GM19099 (cell line): ENCODE data around the gene ENHO.

Experiments
- POLR2A ChIP-seq: IDR thresholded peaks from 3 replicates; pipeline ENCODE4 v1.6.1; 2011; ENCODE audit warnings: low read depth; ENCODE audit not compliant: insufficient read length; ENCODE audit errors: extremely low read depth

The ENHO gene

DNA sequence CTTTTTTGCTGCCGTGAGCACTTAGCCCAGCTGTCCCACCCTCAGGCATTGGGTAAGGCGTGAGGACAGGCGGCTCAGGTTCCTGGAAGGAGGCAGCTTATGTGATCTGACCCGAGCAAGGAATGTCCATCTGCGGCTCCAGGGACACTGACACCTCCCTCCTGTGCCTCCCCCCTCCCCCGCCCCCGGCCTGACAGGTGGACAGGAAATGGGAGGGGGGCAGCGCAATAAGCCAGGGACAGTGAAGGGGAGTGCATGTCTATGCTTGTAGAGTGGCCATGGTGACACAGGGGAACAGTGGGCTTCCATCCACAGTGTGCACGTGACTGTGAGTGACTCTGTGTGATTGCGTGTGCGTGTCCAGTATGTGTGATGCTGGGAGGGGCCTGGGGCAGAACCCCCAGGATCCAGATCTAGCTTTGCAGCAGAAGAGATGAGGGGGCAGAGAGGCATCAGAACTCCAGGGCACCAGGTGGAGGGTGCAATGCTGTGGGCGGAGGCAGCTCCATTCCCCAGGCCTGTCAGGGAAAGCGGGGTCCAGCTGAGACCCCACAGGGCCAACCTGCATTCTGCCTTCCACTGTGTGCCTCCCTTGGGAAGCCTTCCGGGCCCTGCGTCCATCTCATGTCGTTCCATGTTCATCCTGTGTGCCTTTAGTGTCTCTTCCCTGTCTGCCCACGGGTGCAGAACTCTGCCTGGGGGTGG is 36.3 kb upstream of the ENHO start:
- TF ChIP-seq POLR2A, result no peak

GRCh38 chr9:34558364-34558763 is 35.6 kb upstream of the ENHO start:
- TF ChIP-seq POLR2A, result no peak

DNA sequence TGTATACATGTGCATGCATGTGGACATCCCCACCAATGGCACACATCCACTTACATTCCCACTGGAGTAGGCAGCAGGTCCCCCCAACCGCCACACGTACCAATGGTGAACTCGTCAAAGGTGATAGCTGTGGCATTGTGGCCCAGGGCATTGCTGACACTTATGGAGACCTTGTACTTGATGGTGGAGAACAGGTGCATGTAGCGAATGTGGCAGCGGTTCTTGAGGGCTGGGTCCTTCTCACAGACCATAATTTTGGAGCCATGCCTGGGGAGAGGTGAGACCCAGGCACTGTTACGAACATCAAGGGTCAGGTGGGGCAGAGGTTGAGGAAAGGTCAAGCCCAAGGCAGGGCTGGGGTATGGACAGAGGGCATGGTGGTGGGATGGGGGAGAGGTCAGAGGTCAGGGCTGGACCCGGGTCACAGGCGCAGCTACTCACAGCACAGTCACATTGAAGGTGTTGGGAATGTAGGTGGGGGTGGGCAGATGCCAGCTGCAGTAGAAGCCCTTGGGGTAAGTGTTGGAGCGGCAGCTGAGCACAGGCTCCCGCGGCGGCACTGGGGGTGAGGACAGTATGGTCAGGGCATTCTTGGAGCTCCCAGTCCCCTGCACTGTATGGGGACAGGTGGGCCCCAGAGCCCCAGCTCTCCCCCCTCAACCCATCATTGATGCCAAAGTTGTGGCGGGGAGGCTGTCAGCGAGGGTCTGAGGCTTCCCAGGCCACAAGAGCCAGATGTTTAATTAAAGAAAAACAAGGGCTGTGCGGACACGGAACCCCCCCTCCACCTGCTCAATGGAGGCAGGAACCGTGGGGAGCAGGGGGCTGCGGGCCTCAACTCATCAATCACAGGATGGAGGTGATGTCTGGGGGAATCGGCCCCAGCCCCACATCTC is 34.9 kb upstream of the ENHO start:
- TF ChIP-seq POLR2A, result no peak

DNA sequence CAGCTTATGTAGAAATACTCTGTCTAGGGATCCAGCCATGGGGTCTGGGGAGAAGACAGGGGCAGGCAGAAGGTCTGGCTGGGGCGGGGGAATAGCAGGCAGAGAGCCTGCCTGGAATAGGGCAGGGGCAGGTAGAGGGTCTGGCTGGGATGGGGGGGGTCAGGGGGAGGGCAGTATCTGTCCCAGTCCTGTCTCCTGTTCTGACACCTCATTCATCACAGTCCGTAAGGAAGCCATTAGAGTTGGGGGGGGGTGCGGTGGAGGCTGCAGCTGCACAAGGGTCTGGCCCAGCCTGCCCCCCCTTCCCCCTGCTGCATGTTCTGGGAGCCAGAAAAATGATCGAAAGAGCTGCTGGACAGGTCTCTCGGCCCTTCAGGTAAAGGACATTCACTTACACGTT is 34.2 kb upstream of the ENHO start:
- no peak for TF ChIP-seq POLR2A

- no peak for TF ChIP-seq POLR2A
Measured at GRCh38 chr9:34555936-34556525, 33.2 kb upstream of the ENHO start.

DNA sequence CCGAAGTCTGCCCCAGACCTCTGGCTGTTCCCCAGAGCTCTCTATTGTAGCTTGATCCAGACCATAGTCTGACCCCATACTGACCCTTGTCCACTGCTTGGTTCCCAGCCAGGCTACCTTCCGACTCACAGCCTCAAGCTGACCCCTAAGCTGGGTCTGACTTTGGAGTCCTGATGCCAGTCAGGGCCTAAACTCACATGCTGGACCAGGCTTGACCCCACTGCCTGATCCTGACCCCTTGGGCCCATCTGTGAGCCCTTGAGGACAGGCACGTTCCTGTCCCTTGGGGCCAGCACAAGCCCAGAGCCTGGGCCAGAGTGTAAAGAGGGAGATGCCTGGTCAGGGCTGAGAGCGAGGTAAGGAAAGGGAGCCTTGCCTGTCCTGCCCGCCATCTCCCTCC is 32.7 kb upstream of the ENHO start:
- no peak for TF ChIP-seq POLR2A

GRCh38 chr9:34555002-34555348 is 32.2 kb upstream of the ENHO start:
- TF ChIP-seq POLR2A, result no peak

GRCh38 chr9:34554211-34555001 is 31.6 kb upstream of the ENHO start:
- TF ChIP-seq POLR2A, result no peak

- TF ChIP-seq POLR2A, result no peak
Measured at GRCh38 chr9:34553511-34554021, 30.8 kb upstream of the ENHO start.

GRCh38 chr9:34552986-34553385 is 30.2 kb upstream of the ENHO start:
- no peak for TF ChIP-seq POLR2A

DNA sequence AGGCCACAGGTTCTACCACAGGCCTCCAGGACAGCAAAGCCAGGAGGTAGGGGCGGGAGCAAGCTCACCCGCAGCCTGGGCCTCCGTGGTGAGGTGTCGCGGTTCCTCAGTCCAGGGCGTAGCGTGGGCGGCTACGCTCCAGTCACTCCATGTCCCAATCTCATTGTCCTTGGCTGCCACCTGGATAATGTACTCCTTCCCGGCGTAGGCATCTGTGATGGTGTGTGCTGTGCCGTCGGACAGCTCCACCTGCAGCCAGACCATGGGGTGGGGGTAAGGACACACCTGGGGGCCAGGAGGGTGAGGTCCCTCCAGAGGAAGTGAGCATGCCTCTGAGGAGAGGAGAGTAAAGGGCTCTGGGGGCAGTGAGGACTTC is 29.8 kb upstream of the ENHO start:
- no peak for TF ChIP-seq POLR2A

- TF ChIP-seq POLR2A, result no peak
Measured at GRCh38 chr9:34551751-34552605, 29.2 kb upstream of the ENHO start.

- no peak for TF ChIP-seq POLR2A
Measured at GRCh38 chr9:34550681-34551270, 28.0 kb upstream of the ENHO start.
